Measurements from ENCODE around the gene SYDE2.

GRCh38 chr1:85135392-85135798 lies 65.4 kb downstream of the SYDE2 start:
- TF ChIP-seq, protein P1, sequence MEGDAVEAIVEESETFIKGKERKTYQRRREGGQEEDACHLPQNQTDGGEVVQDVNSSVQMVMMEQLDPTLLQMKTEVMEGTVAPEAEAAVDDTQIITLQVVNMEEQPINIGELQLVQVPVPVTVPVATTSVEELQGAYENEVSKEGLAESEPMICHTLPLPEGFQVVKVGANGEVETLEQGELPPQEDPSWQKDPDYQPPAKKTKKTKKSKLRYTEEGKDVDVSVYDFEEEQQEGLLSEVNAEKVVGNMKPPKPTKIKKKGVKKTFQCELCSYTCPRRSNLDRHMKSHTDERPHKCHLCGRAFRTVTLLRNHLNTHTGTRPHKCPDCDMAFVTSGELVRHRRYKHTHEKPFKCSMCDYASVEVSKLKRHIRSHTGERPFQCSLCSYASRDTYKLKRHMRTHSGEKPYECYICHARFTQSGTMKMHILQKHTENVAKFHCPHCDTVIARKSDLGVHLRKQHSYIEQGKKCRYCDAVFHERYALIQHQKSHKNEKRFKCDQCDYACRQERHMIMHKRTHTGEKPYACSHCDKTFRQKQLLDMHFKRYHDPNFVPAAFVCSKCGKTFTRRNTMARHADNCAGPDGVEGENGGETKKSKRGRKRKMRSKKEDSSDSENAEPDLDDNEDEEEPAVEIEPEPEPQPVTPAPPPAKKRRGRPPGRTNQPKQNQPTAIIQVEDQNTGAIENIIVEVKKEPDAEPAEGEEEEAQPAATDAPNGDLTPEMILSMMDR (IDR thresholded peaks at IDR 0.05; ENCODE audit: low read length), result no peak
- no peak for TF ChIP-seq EZH2phosphoT487 (IDR thresholded peaks at IDR 0.05; ENCODE audit: low read length)
- TF ChIP-seq EZH2 (optimal IDR thresholded peaks at IDR 0.05; ENCODE audit: low read depth, low read length), result no peak

All from MM.1S (cell line).